Endodermal cell (in vitro differentiated cells): Measurements from ENCODE around the gene LAMA4. TPM values are rescaled to one million over a fixed set of nuclear protein-coding genes. Genes with fewer than 3 reads are reported as not detected.

ENCODE experiments used
- DNase-seq: peaks from one replicate; pipeline ENCODE4 v3.0.0-alpha.2; 2017
- H3K27ac ChIP-seq: 2 replicates; pipeline ENCODE4 v1.5.1; 2013; ENCODE audit warnings: mild to moderate bottlenecking, low read depth, low read length, moderate library complexity
- H3K27me3 ChIP-seq: 2 replicates; pipeline ENCODE4 v1.6.1; 2013; ENCODE audit warnings: mild to moderate bottlenecking, low read length, moderate library complexity; ENCODE audit not compliant: insufficient read depth, control insufficient read depth, poor library complexity, severe bottlenecking
- H3K36me3 ChIP-seq: 2 replicates; pipeline ENCODE4 v1.7.0; 2013; ENCODE audit warnings: mild to moderate bottlenecking, low read length, moderate library complexity; ENCODE audit not compliant: control insufficient read depth, insufficient read depth
- H3K4me1 ChIP-seq: one replicate; pipeline ENCODE4 v1.7.0; 2013; ENCODE audit warnings: low read length; ENCODE audit not compliant: control insufficient read depth, insufficient read depth
- H3K4me3 ChIP-seq: 2 replicates; pipeline ENCODE4 v1.5.1; 2013; ENCODE audit warnings: mild to moderate bottlenecking, low read length, moderate library complexity
- H3K9ac ChIP-seq: 2 replicates; pipeline ENCODE4 v1.6.1; 2013; ENCODE audit warnings: mild to moderate bottlenecking, low read length, moderate library complexity; ENCODE audit not compliant: poor library complexity, severe bottlenecking; ENCODE audit errors: extremely low read depth
- H3K9me3 ChIP-seq: 2 replicates; pipeline ENCODE4 v1.6.1; 2013; ENCODE audit warnings: mild to moderate bottlenecking, low read length, moderate library complexity; ENCODE audit not compliant: control insufficient read depth
- H3K27ac Mint-ChIP-seq: 2 replicates; pipeline ENCODE4 v1.8.0; 2020; ENCODE audit warnings: mixed read lengths
- H3K27me3 Mint-ChIP-seq: 2 replicates; pipeline ENCODE4 v1.8.0; 2021; ENCODE audit warnings: mild to moderate bottlenecking, mixed read lengths; ENCODE audit not compliant: insufficient read depth
- H3K36me3 Mint-ChIP-seq: 2 replicates; pipeline ENCODE4 v1.8.0; 2020; ENCODE audit warnings: low read depth, mixed read lengths
- H3K4me1 Mint-ChIP-seq: 2 replicates; pipeline ENCODE4 v1.8.0; 2020; ENCODE audit warnings: mixed read lengths
- H3K4me3 Mint-ChIP-seq: 2 replicates; pipeline ENCODE4 v1.8.0; 2020; ENCODE audit warnings: mild to moderate bottlenecking, moderate library complexity, mixed read lengths
- H3K9me3 Mint-ChIP-seq: 2 replicates; pipeline ENCODE4 v1.8.0; 2020; ENCODE audit warnings: mild to moderate bottlenecking, mixed read lengths
- WGBS, 2 experiments: methylation state at CpG; one replicate each; pipeline versions ENCODE4 v1.1.5 to v1.1.7; 2013; ENCODE audit warnings: missing lambda C conversion rate in 2 of 2, mixed read lengths in 1 of 2; ENCODE audit not compliant: insufficient coverage in 1 of 2, insufficient read length in 1 of 2; 5-methylcytosine and 5-hydroxymethylcytosine counted together
- total RNA-seq, 2 donors: library from RNA; stranded (reverse); fragmentation: NEBNext Ultra II Directional in 1 of 2; extraction: Animal tissue kit (Norgen Biotek cat#: 25700) in 1 of 2; gene quantifications; 2 replicates in 1 of 2; 3 replicates in 1 of 2; pipeline ENCODE4 v1.2.1, GENCODE V29; 2021
- TF ChIP-seq, protein P1 (sequence below): fragments of 200-600 bp; sonication (generic); conservative IDR thresholded peaks from 2 replicates; pipeline ENCODE4 v1.5.0; 2021; ENCODE audit warnings: antibody characterized with exemption, mild to moderate bottlenecking

The LAMA4 gene
- total RNA-seq, 2 donors from 2014 or later, result 0.24 to 3.7 TPM

DNA sequence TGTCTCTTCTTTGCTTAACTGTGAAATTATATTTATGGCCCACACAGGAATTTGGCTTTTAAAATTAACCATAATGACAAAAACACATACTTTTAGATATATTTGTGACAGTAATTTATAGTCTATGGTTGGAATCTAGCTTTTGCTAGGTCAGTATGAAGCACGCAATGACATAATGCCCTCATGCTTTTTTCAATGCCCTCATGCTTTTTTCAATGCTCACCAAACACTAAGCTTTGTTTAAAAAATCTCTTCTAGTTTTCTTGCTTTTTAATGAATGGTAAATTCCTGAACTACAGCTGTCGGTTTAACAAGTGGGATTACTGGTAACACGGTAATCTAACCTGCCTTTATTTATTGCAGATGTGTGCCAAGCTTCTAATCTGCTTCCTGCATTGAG lies 187.8 kb downstream of the LAMA4 start:
- Histone ChIP-seq H3K27me3 (peaks cover 42% of the 10 kb centered on the region), H3K36me3 (peaks cover 24% of the 10 kb centered on the region), H3K4me1 (no peaks in the 10 kb centered on the region), H3K27ac (no peak overlapping the region), H3K4me3 (no peak overlapping the region), H3K9ac (no peak overlapping the region), H3K9me3 (no peaks in the 10 kb centered on the region)
- no peak overlapping the region for H3K27ac Mint-ChIP-seq
- no peaks in the 10 kb centered on the region for H3K9me3 Mint-ChIP-seq
- H3K27me3 Mint-ChIP-seq, result peaks cover 9% of the 10 kb centered on the region
- no peaks in the 10 kb centered on the region for H3K4me1 Mint-ChIP-seq
- DNase-seq, result no peak
- 94 to 95% methylated on average over 3 of the region's 3 CpGs for WGBS, 2 experiments
- TF ChIP-seq, protein P1, sequence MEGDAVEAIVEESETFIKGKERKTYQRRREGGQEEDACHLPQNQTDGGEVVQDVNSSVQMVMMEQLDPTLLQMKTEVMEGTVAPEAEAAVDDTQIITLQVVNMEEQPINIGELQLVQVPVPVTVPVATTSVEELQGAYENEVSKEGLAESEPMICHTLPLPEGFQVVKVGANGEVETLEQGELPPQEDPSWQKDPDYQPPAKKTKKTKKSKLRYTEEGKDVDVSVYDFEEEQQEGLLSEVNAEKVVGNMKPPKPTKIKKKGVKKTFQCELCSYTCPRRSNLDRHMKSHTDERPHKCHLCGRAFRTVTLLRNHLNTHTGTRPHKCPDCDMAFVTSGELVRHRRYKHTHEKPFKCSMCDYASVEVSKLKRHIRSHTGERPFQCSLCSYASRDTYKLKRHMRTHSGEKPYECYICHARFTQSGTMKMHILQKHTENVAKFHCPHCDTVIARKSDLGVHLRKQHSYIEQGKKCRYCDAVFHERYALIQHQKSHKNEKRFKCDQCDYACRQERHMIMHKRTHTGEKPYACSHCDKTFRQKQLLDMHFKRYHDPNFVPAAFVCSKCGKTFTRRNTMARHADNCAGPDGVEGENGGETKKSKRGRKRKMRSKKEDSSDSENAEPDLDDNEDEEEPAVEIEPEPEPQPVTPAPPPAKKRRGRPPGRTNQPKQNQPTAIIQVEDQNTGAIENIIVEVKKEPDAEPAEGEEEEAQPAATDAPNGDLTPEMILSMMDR, result no peak
- peaks cover 11% of the 10 kb centered on the region for H3K36me3 Mint-ChIP-seq
- H3K4me3 Mint-ChIP-seq, result no peak overlapping the region

DNA sequence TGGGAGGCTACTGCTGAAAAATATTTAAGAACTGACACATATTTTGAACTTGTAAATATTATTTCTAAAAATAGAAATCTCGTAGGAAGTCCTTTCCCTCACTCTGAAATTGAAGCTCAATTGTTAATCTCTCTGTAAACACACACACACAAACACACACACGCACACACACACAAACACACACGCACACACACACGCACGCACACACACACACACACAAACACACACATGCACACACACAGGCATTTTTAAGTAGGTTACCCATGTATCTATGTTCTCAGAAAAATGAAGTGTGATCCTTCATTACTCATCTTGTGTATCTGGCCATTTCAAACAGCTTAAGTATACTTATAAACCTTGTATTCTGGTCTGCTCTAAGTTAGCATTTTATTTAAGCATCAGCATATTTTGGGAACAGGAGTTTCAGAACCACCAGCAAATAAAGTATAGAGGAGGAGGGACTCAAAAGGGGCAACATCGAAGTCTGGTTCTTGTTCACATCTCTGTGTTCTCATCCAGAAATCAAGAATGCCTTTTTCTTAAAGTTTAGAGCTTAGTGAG lies 188.9 kb downstream of the LAMA4 start:
- Mint-ChIP-seq H3K27ac (no peak overlapping the region), H3K4me3 (no peak overlapping the region), H3K36me3 (peaks cover 6% of the 10 kb centered on the region), H3K27me3 (peaks cover 14% of the 10 kb centered on the region), H3K4me1 (no peaks in the 10 kb centered on the region), H3K9me3 (no peaks in the 10 kb centered on the region)
- H3K4me1 ChIP-seq, result peaks cover 3% of the 10 kb centered on the region
- peaks cover 53% of the 10 kb centered on the region for H3K27me3 ChIP-seq
- H3K27ac ChIP-seq, result no peak overlapping the region
- peaks cover 17% of the 10 kb centered on the region for H3K36me3 ChIP-seq
- TF ChIP-seq, protein P1, result no peak
- H3K9ac ChIP-seq, result no peak overlapping the region
- no peaks in the 10 kb centered on the region for H3K9me3 ChIP-seq
- WGBS, 2 experiments, result 90 to 100% methylated on average over 1 to 6 of the region's 6 CpGs
- no peak overlapping the region for H3K4me3 ChIP-seq
- no peak for DNase-seq

DNA sequence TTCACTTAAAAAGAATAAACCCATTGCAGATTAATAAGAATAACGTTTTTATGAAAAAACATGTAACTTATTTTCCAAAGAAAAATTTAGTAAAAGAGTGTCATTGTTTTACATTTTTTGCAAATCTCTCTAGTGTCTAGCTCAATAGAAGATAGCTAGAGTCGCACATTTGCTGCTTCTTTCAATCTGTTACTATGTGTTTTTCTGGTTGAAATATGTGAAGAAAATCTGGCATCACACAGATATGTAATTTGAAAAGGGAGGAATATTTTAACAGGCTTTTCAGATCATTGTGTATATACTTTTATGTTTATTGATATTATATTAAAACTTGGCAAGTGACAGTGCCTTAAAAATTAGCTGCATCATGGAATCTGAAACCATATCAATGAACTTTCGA lies 191.4 kb downstream of the LAMA4 start:
- Mint-ChIP-seq H3K36me3 (no peaks in the 10 kb centered on the region), H3K4me3 (no peak overlapping the region), H3K27ac (no peak overlapping the region), H3K27me3 (peaks cover 14% of the 10 kb centered on the region), H3K9me3 (no peaks in the 10 kb centered on the region), H3K4me1 (no peaks in the 10 kb centered on the region)
- no peaks in the 10 kb centered on the region for H3K9me3 ChIP-seq
- WGBS, 2 experiments, result 92 to 93% methylated on average over 2 to 3 of the region's 3 CpGs
- no peak overlapping the region for H3K4me3 ChIP-seq
- peaks cover 3% of the 10 kb centered on the region for H3K4me1 ChIP-seq
- H3K27ac ChIP-seq, result no peak overlapping the region
- TF ChIP-seq, protein P1, result no peak
- peaks cover 78% of the 10 kb centered on the region for H3K27me3 ChIP-seq
- H3K9ac ChIP-seq, result no peak overlapping the region
- H3K36me3 ChIP-seq, result no peaks in the 10 kb centered on the region
- DNase-seq, result no peak
